ENCODE data around the gene DYRK2. TPM values are rescaled to one million over a fixed set of nuclear protein-coding genes. Genes with fewer than 3 reads are reported as not detected.

Gene DYRK2
- total and polyA plus RNA-seq, 12 donors, result 2.8 to 22.4 (median 14.1) TPM

GRCh38 chr12:67697967-67698366 lies 49.4 kb downstream of the DYRK2 start:
- H3K4me3 ChIP-seq, result no peak overlapping the region
- H3K4me1 ChIP-seq (replicated peaks in 1 of 2), result no peaks in the 10 kb centered on the region
- no peak overlapping the region for H3K27ac ChIP-seq
- H3K36me3 ChIP-seq (replicated peaks in 1 of 2), result no peaks in the 10 kb centered on the region
- no peak for TF ChIP-seq POLR2A (IDR thresholded peaks at IDR 0.05)
- TF ChIP-seq, protein P1, sequence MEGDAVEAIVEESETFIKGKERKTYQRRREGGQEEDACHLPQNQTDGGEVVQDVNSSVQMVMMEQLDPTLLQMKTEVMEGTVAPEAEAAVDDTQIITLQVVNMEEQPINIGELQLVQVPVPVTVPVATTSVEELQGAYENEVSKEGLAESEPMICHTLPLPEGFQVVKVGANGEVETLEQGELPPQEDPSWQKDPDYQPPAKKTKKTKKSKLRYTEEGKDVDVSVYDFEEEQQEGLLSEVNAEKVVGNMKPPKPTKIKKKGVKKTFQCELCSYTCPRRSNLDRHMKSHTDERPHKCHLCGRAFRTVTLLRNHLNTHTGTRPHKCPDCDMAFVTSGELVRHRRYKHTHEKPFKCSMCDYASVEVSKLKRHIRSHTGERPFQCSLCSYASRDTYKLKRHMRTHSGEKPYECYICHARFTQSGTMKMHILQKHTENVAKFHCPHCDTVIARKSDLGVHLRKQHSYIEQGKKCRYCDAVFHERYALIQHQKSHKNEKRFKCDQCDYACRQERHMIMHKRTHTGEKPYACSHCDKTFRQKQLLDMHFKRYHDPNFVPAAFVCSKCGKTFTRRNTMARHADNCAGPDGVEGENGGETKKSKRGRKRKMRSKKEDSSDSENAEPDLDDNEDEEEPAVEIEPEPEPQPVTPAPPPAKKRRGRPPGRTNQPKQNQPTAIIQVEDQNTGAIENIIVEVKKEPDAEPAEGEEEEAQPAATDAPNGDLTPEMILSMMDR (IDR thresholded peaks at IDR 0.05), result no peak
- DNase-seq, result no peak
- no peaks in the 10 kb centered on the region for H3K27me3 ChIP-seq
- WGBS, 4 donors, result 61 to 92% (median 83%) methylated on average over 2 of the region's 2 CpGs
- intact Hi-C loops (cut with DNase I), result no loop called here
- H3K9me3 ChIP-seq (replicated peaks in 1 of 3), result no peaks in the 10 kb centered on the region

- peak overlapping the region in 1 of 4 donors; percentile 7 for H3K4me3 ChIP-seq
Observed at GRCh38 chr12:67698672-67699581, 50.4 kb downstream of the DYRK2 start.

GRCh38 chr12:67701121-67701520 lies 52.6 kb downstream of the DYRK2 start:
- no peak for DNase-seq
- no peaks in the 10 kb centered on the region for H3K27me3 ChIP-seq
- 85 to 95% (median 93%) methylated on average over 2 of the region's 2 CpGs for WGBS, 4 donors
- no peaks in the 10 kb centered on the region for H3K9me3 ChIP-seq (replicated peaks in 1 of 3)
- no peaks in the 10 kb centered on the region for H3K36me3 ChIP-seq (replicated peaks in 1 of 2)
- no peak overlapping the region for H3K27ac ChIP-seq
- intact Hi-C loops (cut with DNase I), result no loop called here
- TF ChIP-seq, protein P1 (IDR thresholded peaks at IDR 0.05), result no peak
- no peak for TF ChIP-seq POLR2A (IDR thresholded peaks at IDR 0.05)
- no peaks in the 10 kb centered on the region for H3K4me1 ChIP-seq (replicated peaks in 1 of 2)
- H3K4me3 ChIP-seq, result no peak overlapping the region

More at GRCh38 chr12:67698672-67699581, 50.4 kb downstream of the DYRK2 start:
- WGBS, 4 donors, result 57 to 61% (median 58%) methylated on average over 6 of the region's 6 CpGs
- no peaks in the 10 kb centered on the region for H3K36me3 ChIP-seq (replicated peaks in 1 of 2)
- TF ChIP-seq, protein P1 (IDR thresholded peaks at IDR 0.05), result no peak
- TF ChIP-seq POLR2A (IDR thresholded peaks at IDR 0.05), result no peak
- no peaks in the 10 kb centered on the region for H3K27me3 ChIP-seq
- H3K4me1 ChIP-seq (replicated peaks in 1 of 2), result no peaks in the 10 kb centered on the region
- H3K27ac ChIP-seq, result peak overlapping the region in 1 of 5 donors; percentile 11
- intact Hi-C loops (cut with DNase I), result no loop called here
- no peak for DNase-seq
- H3K9me3 ChIP-seq (replicated peaks in 1 of 3), result no peaks in the 10 kb centered on the region

- intact Hi-C loops (cut with DNase I), result no loop called here
- Histone ChIP-seq H3K4me3 (no peak overlapping the region), H3K27me3 (no peaks in the 10 kb centered on the region), H3K9me3 (replicated peaks in 1 of 3) (no peaks in the 10 kb centered on the region), H3K4me1 (replicated peaks in 1 of 2) (no peaks in the 10 kb centered on the region), H3K27ac (no peak overlapping the region), H3K36me3 (replicated peaks in 1 of 2) (no peaks in the 10 kb centered on the region)
- no peak for DNase-seq
- no peak for TF ChIP-seq POLR2A (IDR thresholded peaks at IDR 0.05)
- TF ChIP-seq, protein P1 (IDR thresholded peaks at IDR 0.05), result no peak
- 94 to 100% (median 98%) methylated on average over 1 of the region's 1 CpG for WGBS, 4 donors
Observed at GRCh38 chr12:67702136-67702535, 53.6 kb downstream of the DYRK2 start.

Measured in adrenal gland (tissue), 12 donors.